K562 (cell line): ENCODE measurements around the gene KBTBD4. TPM values are rescaled to one million over a fixed set of nuclear protein-coding genes. Genes with fewer than 3 reads are reported as not detected.
A peak's percentile ranks its signal among the peaks of the same experiment; 100 is the strongest.

Experiments
- CTBP1 ChIP-seq: fragments of 450-650 bp; IDR thresholded peaks from 2 replicates; pipeline ENCODE4 v1.6.1; 2016; ENCODE audit warnings: borderline replicate concordance
- GTF2F1 ChIP-seq: IDR thresholded peaks from 2 replicates; pipeline ENCODE4 v1.6.1; 2011; ENCODE audit warnings: low read depth, low read length, improper control_type of control experiment
- KAT7 ChIP-seq: sonication (generic); formaldehyde crosslinking; IDR thresholded peaks from 2 replicates; pipeline ENCODE4 v1.8.0; 2022; ENCODE audit warnings: missing genetic modification reagents, mild to moderate bottlenecking, borderline replicate concordance
- MCM5 ChIP-seq: fragments of 450-650 bp; IDR thresholded peaks from 2 replicates; pipeline ENCODE4 v1.6.1; 2016; ENCODE audit warnings: low read depth
- NELFE ChIP-seq: IDR thresholded peaks from 2 replicates; pipeline ENCODE4 v1.6.1; 2011; ENCODE audit warnings: mild to moderate bottlenecking; ENCODE audit not compliant: insufficient read depth, insufficient read length
- RAD21 ChIP-seq, 2 experiments: fragments of 250-450 bp in 1 of 2; fragments of 450-650 bp in 1 of 2; sonication (Bioruptor Pico) in 1 of 2; formaldehyde crosslinking in 1 of 2; IDR thresholded peaks in 1 of 2; conservative IDR thresholded peaks in 1 of 2; 2 replicates each; pipeline versions ENCODE4 v1.4.0 to v1.8.0; 2020 to 2022; ENCODE audit warnings: mild to moderate bottlenecking in 2 of 2, moderate library complexity in 1 of 2
- RBM39 ChIP-seq: fragments of 200-400 bp; formaldehyde crosslinking; optimal IDR thresholded peaks from 2 replicates; pipeline ENCODE3; 2018; ENCODE audit warnings: low read depth, low read length
- SREBF2 ChIP-seq: sonication (generic); formaldehyde crosslinking; IDR thresholded peaks from 2 replicates; pipeline ENCODE4 v1.4.0; 2020; ENCODE audit warnings: mild to moderate bottlenecking, missing genetic modification reagents
- TRIM28 ChIP-seq: fragments of 450-650 bp; IDR thresholded peaks from 2 replicates; pipeline ENCODE4 v1.6.1; 2017
- YY1 ChIP-seq, 3 experiments: IDR thresholded peaks; 2 replicates each; pipeline ENCODE4 v1.6.1; 2011; ENCODE audit warnings: low read length in 2 of 3, mild to moderate bottlenecking in 2 of 3, moderate library complexity in 2 of 3, borderline replicate concordance in 1 of 3, control low read depth in 1 of 3, low read depth in 1 of 3; ENCODE audit not compliant: insufficient read depth in 3 of 3, insufficient replicate concordance in 2 of 3, control insufficient read depth in 1 of 3, insufficient read length in 1 of 3; ENCODE audit errors: extremely low read depth in 1 of 3
- ZNF282 ChIP-seq: sonication (generic); formaldehyde crosslinking; IDR thresholded peaks from 2 replicates; pipeline ENCODE4 v1.8.1; 2023; ENCODE audit warnings: missing genetic modification reagents
- ZNF431 ChIP-seq: sonication (generic); formaldehyde crosslinking; IDR thresholded peaks from 2 replicates; pipeline ENCODE4 v1.8.0; 2022; ENCODE audit warnings: mild to moderate bottlenecking, missing genetic modification reagents
- ZNF561 ChIP-seq: fragments of 450-650 bp; formaldehyde crosslinking; conservative IDR thresholded peaks from 2 replicates; pipeline ENCODE4 v1.4.0; 2020; ENCODE audit warnings: mild to moderate bottlenecking, moderate library complexity
- ZNF785 ChIP-seq: fragments of 250-450 bp; sonication (Bioruptor Pico); IDR thresholded peaks from 2 replicates; pipeline ENCODE4 v1.4.0; 2020; ENCODE audit warnings: mild to moderate bottlenecking
- polyA plus RNA-seq, 8 experiments: library from polyadenylated mRNA; depleted of rRNA in 4 of 8; stranded (reverse) in 5 of 8; unstranded in 3 of 8; fragments of >200 nt; fragmentation: Nextera tagmentation in 2 of 8; fragmentation: Illumina TruSeq in 1 of 8; extraction: Ambion mirVana in 2 of 8; extraction: Trizol in 1 of 8; gene quantifications; 2 replicates each; pipeline versions ENCODE4 v1.2.1 to v1.2.3, GENCODE V29; 2011 to 2014; ENCODE audit warnings: inconsistent platforms in 1 of 8, missing spikeins in 1 of 8
- total RNA-seq, 7 experiments: library from RNA; depleted of rRNA in 6 of 7; stranded (reverse); fragments of >200 nt in 6 of 7; fragmentation: Illumina TruSeq in 2 of 7; extraction: Trizol in 2 of 7; gene quantifications; 2 replicates each; pipeline versions ENCODE4 v1.2.1 to v1.2.3, GENCODE V29; 2011 to 2021; ENCODE audit warnings: low replicate concordance in 1 of 7
- TF ChIP-seq, protein P1 (sequence below): fragments of 250-450 bp; sonication (Bioruptor Pico); IDR thresholded peaks from 2 replicates; pipeline ENCODE4 v1.5.0; 2020; ENCODE audit warnings: mild to moderate bottlenecking, borderline replicate concordance
- TF ChIP-seq, protein P2 (sequence below): fragments of 450-650 bp; formaldehyde crosslinking; IDR thresholded peaks from 2 replicates; pipeline ENCODE4 v1.4.0; 2022; ENCODE audit warnings: missing genetic modification characterization
- TF ChIP-seq, protein P3 (sequence below): sonication (generic); formaldehyde crosslinking; IDR thresholded peaks from 2 replicates; pipeline ENCODE4 v1.8.0; 2022; ENCODE audit warnings: mild to moderate bottlenecking, missing genetic modification reagents
- TF ChIP-seq, protein P4 (sequence below): sonication (generic); formaldehyde crosslinking; IDR thresholded peaks from 2 replicates; pipeline ENCODE4 v1.9.0; 2022; ENCODE audit warnings: mild to moderate bottlenecking, missing genetic modification reagents
- TF ChIP-seq, protein P5 (sequence below), 3 experiments: fragments of 200-800 bp in 1 of 3; sonication (Bioruptor generic) in 1 of 3; sonication (generic) in 1 of 3; formaldehyde crosslinking in 1 of 3; IDR thresholded peaks; 2 replicates each; pipeline versions ENCODE4 v1.6.1 to v1.8.0; 2016 to 2022; ENCODE audit warnings: mild to moderate bottlenecking in 2 of 3, missing compliant biosample characterization in 2 of 3, missing genetic modification characterization in 2 of 3, missing genetic modification reagents in 1 of 3

The KBTBD4 gene
- total and polyA plus RNA-seq, 9 of the 15 experiments (the other 6 are each of a cell fraction or from before 2014, with no cell fraction given) = 7.0 to 33.9 (median 13.3) TPM

DNA sequence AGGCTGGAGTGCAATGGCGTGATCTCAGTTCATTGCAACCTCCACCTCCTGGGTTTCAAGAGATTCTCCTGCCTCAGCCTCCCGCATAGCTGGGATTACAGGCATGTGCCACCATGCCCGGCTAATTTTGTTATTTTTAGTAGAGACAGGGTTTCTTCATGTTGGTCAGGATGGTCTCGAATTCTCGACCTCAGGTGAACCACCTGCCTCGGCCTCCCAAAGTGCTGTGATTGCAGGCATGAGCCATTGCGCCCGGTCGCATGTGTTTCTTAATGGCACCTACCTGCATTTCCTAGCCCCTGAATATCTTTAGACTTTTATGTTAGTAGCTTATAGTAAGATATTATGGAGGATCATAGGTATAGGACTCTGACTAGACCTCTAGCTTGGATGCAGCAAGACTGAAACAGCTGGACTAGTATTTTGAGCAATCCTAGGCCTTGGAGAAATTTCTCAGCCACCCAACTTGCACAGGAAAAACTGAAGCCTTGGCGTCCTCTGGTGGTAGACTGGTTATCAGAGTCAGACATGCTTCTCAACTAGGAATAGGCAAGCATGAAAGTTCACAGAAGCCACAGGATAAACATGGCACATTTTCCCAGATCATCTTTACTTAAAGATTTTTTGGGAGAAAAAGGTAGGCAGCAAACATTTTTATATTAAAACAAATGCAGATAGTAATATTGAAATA is 38.1 kb upstream of the KBTBD4 start (continued):
- TF ChIP-seq YY1 (IDR thresholded peaks at IDR 0.05; ENCODE audit: borderline replicate concordance in 1 of 3, control insufficient read depth in 1 of 3, extremely low read depth in 1 of 3, insufficient read depth in 3 of 3, insufficient read length in 1 of 3, insufficient replicate concordance in 2 of 3, low read depth in 1 of 3, low read length in 2 of 3) (no peak), SREBF2 (CRISPR knock-in tag) (no peak), ZNF785 (no peak), NELFE (no peak), RAD21 (CRISPR knock-in tag; conservative IDR thresholded peaks at IDR 0.05 in 1 of 2, IDR thresholded peaks at IDR 0.05 in 1 of 2) (peak; percentile 83 to 86), ZNF431 (CRISPR knock-in tag) (no peak), ZNF561 (CRISPR knock-in tag) (no peak), ZNF282 (CRISPR knock-in tag) (no peak), RBM39 (no peak), CTBP1 (no peak), GTF2F1 (no peak), KAT7 (CRISPR knock-in tag) (no peak), MCM5 (no peak), TRIM28 (no peak)
- TF ChIP-seq, protein P1, sequence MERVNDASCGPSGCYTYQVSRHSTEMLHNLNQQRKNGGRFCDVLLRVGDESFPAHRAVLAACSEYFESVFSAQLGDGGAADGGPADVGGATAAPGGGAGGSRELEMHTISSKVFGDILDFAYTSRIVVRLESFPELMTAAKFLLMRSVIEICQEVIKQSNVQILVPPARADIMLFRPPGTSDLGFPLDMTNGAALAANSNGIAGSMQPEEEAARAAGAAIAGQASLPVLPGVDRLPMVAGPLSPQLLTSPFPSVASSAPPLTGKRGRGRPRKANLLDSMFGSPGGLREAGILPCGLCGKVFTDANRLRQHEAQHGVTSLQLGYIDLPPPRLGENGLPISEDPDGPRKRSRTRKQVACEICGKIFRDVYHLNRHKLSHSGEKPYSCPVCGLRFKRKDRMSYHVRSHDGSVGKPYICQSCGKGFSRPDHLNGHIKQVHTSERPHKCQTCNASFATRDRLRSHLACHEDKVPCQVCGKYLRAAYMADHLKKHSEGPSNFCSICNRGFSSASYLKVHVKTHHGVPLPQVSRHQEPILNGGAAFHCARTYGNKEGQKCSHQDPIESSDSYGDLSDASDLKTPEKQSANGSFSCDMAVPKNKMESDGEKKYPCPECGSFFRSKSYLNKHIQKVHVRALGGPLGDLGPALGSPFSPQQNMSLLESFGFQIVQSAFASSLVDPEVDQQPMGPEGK (CRISPR knock-in tag) = no peak
- TF ChIP-seq, protein P2, sequence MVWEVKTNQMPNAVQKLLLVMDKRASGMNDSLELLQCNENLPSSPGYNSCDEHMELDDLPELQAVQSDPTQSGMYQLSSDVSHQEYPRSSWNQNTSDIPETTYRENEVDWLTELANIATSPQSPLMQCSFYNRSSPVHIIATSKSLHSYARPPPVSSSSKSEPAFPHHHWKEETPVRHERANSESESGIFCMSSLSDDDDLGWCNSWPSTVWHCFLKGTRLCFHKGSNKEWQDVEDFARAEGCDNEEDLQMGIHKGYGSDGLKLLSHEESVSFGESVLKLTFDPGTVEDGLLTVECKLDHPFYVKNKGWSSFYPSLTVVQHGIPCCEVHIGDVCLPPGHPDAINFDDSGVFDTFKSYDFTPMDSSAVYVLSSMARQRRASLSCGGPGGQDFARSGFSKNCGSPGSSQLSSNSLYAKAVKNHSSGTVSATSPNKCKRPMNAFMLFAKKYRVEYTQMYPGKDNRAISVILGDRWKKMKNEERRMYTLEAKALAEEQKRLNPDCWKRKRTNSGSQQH = no peak
- TF ChIP-seq, protein P3, sequence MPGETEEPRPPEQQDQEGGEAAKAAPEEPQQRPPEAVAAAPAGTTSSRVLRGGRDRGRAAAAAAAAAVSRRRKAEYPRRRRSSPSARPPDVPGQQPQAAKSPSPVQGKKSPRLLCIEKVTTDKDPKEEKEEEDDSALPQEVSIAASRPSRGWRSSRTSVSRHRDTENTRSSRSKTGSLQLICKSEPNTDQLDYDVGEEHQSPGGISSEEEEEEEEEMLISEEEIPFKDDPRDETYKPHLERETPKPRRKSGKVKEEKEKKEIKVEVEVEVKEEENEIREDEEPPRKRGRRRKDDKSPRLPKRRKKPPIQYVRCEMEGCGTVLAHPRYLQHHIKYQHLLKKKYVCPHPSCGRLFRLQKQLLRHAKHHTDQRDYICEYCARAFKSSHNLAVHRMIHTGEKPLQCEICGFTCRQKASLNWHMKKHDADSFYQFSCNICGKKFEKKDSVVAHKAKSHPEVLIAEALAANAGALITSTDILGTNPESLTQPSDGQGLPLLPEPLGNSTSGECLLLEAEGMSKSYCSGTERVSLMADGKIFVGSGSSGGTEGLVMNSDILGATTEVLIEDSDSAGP (CRISPR knock-in tag) = no peak
- TF ChIP-seq, protein P4, sequence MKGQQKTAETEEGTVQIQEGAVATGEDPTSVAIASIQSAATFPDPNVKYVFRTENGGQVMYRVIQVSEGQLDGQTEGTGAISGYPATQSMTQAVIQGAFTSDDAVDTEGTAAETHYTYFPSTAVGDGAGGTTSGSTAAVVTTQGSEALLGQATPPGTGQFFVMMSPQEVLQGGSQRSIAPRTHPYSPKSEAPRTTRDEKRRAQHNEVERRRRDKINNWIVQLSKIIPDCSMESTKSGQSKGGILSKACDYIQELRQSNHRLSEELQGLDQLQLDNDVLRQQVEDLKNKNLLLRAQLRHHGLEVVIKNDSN (CRISPR knock-in tag) = no peak
- TF ChIP-seq, protein P5, sequence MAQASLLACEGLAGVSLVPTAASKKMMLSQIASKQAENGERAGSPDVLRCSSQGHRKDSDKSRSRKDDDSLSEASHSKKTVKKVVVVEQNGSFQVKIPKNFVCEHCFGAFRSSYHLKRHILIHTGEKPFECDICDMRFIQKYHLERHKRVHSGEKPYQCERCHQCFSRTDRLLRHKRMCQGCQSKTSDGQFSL (CRISPR knock-in tag; IDR thresholded peaks at IDR 0.05) = no peak
- TF ChIP-seq, protein P5 (tag; IDR thresholded peaks at IDR 0.05) = no peak
